Effector memory CD8-positive, alpha-beta T cell (primary cell): ENCODE data around the gene XK.
A peak's percentile ranks its signal among the peaks of the same experiment; 100 is the strongest.
"Not testable (repeated sequence)": the region's sequence is repeated elsewhere in the genome, so short reads cannot be mapped to it uniquely, and the experiment has no call there.

Experiments
- ATAC-seq: fragments of 150-1000 bp; cut with Tn5 transposase; replicated peaks from 2 replicates; pipeline ENCODE4 v1.10.0; 2021; ENCODE audit warnings: mild to moderate bottlenecking, moderate library complexity
- DNase-seq, 3 experiments: peaks; one replicate each; pipeline ENCODE4 v3.0.0; 2021
- H3K27ac Mint-ChIP-seq, 2 donors: one replicate each; pipeline ENCODE4 v1.8.0; 2022; ENCODE audit warnings: mild to moderate bottlenecking in 2 of 2, mixed read lengths in 2 of 2, moderate library complexity in 2 of 2
- H3K27me3 Mint-ChIP-seq, 2 donors: one replicate each; pipeline ENCODE4 v1.8.0; 2022; ENCODE audit warnings: mixed read lengths in 2 of 2
- H3K36me3 Mint-ChIP-seq: one replicate; pipeline ENCODE4 v1.8.0; 2022; ENCODE audit warnings: mild to moderate bottlenecking, moderate library complexity, mixed read lengths; ENCODE audit not compliant: insufficient read depth
- H3K4me1 Mint-ChIP-seq, 2 donors: one replicate each; pipeline ENCODE4 v1.8.0; 2022; ENCODE audit warnings: low read depth in 2 of 2, mixed read lengths in 2 of 2
- H3K4me3 Mint-ChIP-seq, 2 donors: one replicate each; pipeline ENCODE4 v1.8.0; 2022; ENCODE audit warnings: mild to moderate bottlenecking in 2 of 2, mixed read lengths in 2 of 2, moderate library complexity in 2 of 2
- H3K9me3 Mint-ChIP-seq, 2 donors: one replicate each; pipeline ENCODE4 v1.8.0; 2022; ENCODE audit warnings: mixed read lengths in 2 of 2

Gene XK

DNA sequence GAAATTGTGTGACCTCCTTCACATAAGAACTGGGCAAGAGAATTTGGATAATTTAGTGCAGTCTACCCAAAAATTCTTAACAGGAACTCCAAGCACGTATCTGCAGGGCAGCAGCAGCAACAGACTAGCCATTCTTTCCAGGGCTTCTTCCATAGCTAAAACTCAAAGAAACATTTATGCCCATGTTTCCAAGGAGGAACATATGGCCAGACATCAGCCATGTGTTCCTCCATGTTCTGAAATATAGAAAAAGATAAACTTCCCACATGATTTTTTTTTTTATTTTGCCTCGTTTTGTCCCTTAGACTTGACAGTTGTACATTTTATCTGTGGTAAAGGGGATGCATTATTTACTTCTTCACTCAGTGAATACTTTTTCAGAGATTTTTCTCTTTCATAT is 66.7 kb downstream of the XK start:
- H3K9me3 Mint-ChIP-seq: no peaks in the 10 kb centered on the region
- no peak overlapping the region for H3K27ac Mint-ChIP-seq
- no peak for DNase-seq
- peaks cover 6 to 10% of the 10 kb centered on the region in 2 donors for H3K4me1 Mint-ChIP-seq
- H3K4me3 Mint-ChIP-seq: no peak overlapping the region
- no peak for ATAC-seq
- no peaks in the 10 kb centered on the region for H3K27me3 Mint-ChIP-seq
- no peaks in the 10 kb centered on the region for H3K36me3 Mint-ChIP-seq

DNA sequence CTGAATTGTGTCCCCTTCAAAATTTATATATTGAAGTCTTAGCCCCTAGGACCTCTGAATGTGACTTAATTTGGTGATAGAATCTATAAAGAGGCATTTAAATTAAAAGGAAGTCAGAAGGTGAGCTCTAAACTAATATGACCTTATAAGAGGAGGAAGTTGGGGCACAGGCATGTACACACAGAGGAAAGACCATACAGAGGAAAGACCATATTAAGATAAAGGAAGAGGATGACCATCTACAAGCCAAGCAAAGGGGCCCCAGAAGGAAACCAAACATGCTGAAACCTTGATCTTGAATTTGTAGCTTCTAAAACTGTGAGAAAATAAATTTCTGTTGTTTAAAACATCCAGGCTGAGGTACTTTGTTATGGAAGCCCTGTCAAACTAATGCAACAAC is 67.3 kb downstream of the XK start:
- no peak for ATAC-seq
- H3K27ac Mint-ChIP-seq: no peak overlapping the region

DNA sequence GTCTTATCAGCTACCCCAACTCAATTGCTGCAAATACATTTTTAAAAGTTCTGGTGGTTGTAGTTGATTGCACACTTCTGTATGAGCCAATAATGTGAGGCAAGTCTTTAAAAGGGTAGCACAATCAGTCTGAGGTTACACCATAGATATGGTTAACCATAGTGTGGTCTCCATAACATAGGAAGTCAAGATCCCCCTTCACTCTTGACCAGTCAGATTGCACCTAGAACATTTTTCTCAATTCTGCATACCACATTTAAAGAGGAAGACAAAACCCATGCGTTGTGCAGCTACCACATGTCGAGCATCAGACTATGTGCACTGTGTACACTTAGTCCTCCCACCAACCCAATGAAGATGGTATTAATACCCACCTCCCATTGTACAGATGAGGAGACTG is 67.8 kb downstream of the XK start:
- Mint-ChIP-seq H3K27me3 (no peaks in the 10 kb centered on the region), H3K4me1 (peaks cover 6 to 17% of the 10 kb centered on the region in 2 donors), H3K27ac (no peak overlapping the region), H3K4me3 (peak overlapping the region in 1 of 2 donors; percentile 19), H3K9me3 (no peaks in the 10 kb centered on the region), H3K36me3 (no peaks in the 10 kb centered on the region)
- DNase-seq: no peak
- ATAC-seq: peak; percentile 59

More for the DNA sequence above, 67.3 kb downstream of the XK start:
- Mint-ChIP-seq H3K4me1 (peaks cover 6 to 16% of the 10 kb centered on the region in 2 donors), H3K27me3 (no peaks in the 10 kb centered on the region), H3K36me3 (no peaks in the 10 kb centered on the region), H3K4me3 (no peak overlapping the region), H3K9me3 (no peaks in the 10 kb centered on the region)
- DNase-seq: no peak

DNA sequence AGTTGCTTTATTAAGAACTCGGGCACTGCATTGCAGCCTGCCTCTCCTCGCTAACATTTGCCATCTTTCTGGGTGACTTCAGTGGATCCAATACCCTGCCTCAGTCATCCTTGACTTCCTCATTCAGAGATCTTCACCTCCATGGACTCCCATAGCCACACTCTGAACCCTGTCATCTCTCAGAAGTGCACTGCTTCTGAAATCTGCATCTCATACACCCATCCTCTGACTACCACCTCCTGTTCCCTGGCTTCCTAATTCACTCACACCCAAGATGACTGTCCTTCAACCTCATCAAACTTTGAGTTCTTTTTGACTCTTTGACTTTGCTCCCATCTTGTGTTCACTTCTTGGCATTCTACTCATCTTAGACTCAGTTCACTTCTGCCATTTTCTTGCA is 68.9 kb downstream of the XK start:
- no peaks in the 10 kb centered on the region for H3K9me3 Mint-ChIP-seq
- no peaks in the 10 kb centered on the region for H3K27me3 Mint-ChIP-seq
- ATAC-seq: no peak
- H3K36me3 Mint-ChIP-seq: no peaks in the 10 kb centered on the region
- peaks cover 6 to 17% of the 10 kb centered on the region in 2 donors for H3K4me1 Mint-ChIP-seq
- H3K4me3 Mint-ChIP-seq: no peak overlapping the region
- DNase-seq: no peak
- no peak overlapping the region for H3K27ac Mint-ChIP-seq

DNA sequence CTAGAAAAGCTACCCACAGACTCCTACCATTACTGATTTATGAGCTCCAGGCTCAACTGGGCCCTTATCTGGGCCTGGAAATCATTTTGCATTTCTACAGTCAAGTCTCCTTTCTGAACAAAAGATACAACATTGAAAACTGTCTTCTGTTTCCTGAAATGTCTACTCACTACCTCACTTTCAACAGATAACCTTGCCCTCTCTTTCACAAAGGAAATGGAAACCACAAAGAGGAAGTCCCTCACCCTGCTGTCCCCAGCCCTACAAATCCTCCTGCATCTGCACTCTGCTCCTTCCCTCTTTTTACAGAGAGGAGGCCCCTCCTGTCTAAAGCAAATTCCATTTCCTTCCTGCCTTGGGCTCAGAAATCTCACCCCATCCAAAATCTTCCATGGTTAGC is 69.4 kb downstream of the XK start:
- DNase-seq: peak in 1 of 3 experiments; percentile 5

DNA sequence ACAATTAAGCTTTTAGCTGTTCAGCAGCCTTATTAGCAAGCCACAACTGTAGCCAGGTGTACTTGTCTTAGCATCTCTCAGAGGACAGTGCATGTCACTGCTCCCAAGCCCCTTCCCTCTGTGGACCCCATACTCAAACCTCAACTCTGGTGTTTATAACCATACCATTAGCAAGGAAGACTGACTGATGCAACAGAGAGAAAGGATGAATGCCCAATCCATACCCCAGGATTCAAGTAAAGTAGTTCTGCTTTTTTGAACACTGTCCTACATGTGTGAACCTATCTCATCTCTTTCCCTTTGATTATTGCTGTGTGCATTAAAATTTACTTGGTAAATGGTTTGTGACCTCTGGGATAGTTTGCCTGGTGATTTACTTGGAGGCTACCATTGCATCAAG is 71.5 kb downstream of the XK start:
- DNase-seq (no peak), ATAC-seq (no peak)
- peak overlapping the region; percentile 39 to 42 for H3K27ac Mint-ChIP-seq
- peaks cover 6 to 17% of the 10 kb centered on the region in 2 donors for H3K4me1 Mint-ChIP-seq
- H3K9me3 Mint-ChIP-seq: no peaks in the 10 kb centered on the region
- no peaks in the 10 kb centered on the region for H3K27me3 Mint-ChIP-seq
- H3K4me3 Mint-ChIP-seq: no peak overlapping the region
- H3K36me3 Mint-ChIP-seq: no peaks in the 10 kb centered on the region

More for the DNA sequence above, 69.4 kb downstream of the XK start:
- Mint-ChIP-seq H3K4me3 (no peak overlapping the region), H3K4me1 (peaks cover 6 to 17% of the 10 kb centered on the region in 2 donors), H3K9me3 (no peaks in the 10 kb centered on the region), H3K36me3 (no peaks in the 10 kb centered on the region), H3K27me3 (no peaks in the 10 kb centered on the region), H3K27ac (no peak overlapping the region)
- ATAC-seq: peak; percentile 90

DNA sequence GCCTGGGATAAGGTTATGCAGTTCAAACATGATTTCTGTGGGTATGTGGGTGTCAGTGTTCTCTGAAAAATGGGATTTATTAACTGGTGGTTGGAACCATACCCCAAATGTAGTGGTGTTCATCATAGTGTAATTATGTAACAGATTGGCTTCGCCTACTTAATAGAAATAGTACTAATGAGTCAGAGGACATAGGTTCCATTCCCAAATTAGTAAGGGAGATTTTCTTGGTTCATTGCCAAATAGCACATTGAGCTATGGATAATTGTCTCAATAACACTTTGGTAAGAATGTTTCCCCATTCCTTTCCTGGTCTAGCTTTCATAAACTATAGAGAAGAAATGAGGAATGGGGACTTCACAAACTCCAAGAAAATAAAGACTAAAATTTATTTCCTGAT is 73.8 kb downstream of the XK start:
- DNase-seq: no peak
- ATAC-seq: no peak
- Mint-ChIP-seq H3K36me3 (no peaks in the 10 kb centered on the region), H3K4me1 (peaks cover 0 to 10% of the 10 kb centered on the region in 2 donors), H3K27me3 (no peaks in the 10 kb centered on the region), H3K27ac (no peak overlapping the region), H3K9me3 (no peaks in the 10 kb centered on the region), H3K4me3 (no peak overlapping the region)

DNA sequence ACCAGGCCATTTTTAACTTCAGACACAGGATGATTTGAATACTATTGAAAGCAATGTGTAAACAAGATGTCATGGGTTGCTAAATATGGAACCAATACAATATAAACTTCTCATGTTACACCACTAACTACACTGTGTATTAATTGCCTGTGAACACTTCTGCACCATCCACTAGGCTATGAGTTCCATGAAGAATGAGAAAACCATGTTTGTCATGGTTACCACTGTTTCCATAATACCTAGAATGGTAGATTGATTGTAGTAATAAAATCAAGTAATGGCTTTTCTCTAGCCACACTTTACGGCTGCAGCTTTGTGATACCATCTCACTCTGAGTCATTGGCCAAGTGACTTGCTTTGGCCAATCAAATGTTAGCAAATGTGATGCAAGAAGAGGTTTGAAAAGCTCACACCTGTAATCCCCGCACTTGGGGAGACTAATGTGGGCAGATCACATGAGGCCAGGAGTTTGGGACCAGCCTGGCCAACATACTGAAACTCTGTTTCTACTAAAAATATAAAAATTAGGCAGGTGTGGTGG is 74.4 kb downstream of the XK start:
- Mint-ChIP-seq H3K9me3 (no peaks in the 10 kb centered on the region), H3K4me3 (no peak overlapping the region), H3K27me3 (no peaks in the 10 kb centered on the region), H3K4me1 (peaks cover 0 to 10% of the 10 kb centered on the region in 2 donors), H3K36me3 (no peaks in the 10 kb centered on the region), H3K27ac (no peak overlapping the region)
- DNase-seq (no peak), ATAC-seq (no peak)

DNA sequence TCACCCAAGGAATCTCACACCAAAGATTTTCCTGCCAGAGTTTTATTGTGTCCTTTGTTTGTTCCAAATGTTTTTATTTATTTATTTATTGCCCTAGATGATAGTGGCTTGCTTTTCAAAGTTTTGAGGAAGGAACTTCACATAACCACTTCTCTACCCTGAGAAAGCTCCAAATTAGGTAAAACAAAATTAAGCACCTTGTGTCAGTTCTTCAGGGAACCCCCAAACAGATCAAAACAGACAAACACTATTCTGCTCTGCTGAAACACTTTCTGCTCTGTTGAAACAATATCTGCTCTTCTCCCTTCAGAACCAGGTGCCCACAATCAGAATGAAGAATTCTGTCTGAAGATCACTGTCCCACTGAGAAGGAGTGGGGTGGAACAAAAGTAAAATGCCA is 77.8 kb downstream of the XK start:
- Mint-ChIP-seq H3K4me3 (no peak overlapping the region), H3K4me1 (peaks cover under 1 to 5% of the 10 kb centered on the region in 2 donors), H3K27ac (no peak overlapping the region), H3K27me3 (no peaks in the 10 kb centered on the region), H3K36me3 (no peaks in the 10 kb centered on the region), H3K9me3 (no peaks in the 10 kb centered on the region)
- DNase-seq: no peak
- ATAC-seq: no peak

DNA sequence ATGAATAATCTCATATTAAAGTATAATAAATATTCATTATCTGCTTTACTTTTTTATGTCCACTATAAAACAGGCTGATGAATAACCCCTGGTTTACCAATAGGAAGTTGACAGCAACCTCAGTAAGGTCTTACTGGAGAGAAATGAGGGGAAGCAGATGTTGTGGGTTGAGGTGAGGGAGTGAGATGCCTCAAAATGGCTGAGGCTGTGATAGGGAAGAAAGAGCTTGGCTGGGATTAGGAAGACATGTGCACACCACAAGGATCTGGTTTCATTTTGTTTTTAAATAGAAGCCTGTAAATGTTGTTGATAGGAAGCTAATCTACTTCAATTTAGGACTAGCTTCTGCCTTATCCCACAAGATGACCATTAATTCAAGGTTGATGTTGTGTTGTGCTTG is 79.9 kb downstream of the XK start:
- Mint-ChIP-seq H3K4me3 (no peak overlapping the region), H3K27ac (no peak overlapping the region), H3K27me3 (no peaks in the 10 kb centered on the region), H3K36me3 (no peaks in the 10 kb centered on the region), H3K9me3 (no peaks in the 10 kb centered on the region), H3K4me1 (peaks cover 2 to 5% of the 10 kb centered on the region in 2 donors)
- DNase-seq (no peak), ATAC-seq (no peak)

DNA sequence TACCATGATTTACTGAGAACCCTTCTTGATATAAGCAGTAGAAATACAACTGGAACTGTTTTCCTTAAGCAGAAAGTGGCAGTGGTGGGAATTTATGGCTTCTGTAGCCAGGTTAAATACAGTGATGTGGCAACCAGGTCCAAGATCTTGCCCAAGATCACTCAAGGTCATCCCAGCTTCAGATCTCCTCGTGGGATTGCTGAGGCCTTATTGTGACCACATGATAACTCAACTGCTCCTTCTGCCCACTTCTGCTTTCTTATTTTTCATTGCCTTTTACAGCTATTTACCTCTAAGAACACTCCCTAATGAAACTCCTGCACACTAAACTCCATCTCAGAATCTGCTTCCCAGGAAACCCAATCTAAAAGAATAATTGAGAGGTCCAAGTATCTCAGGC is 81.8 kb downstream of the XK start:
- Mint-ChIP-seq H3K9me3 (no peaks in the 10 kb centered on the region), H3K27ac (no peak overlapping the region), H3K36me3 (no peaks in the 10 kb centered on the region), H3K4me3 (no peak overlapping the region), H3K27me3 (no peaks in the 10 kb centered on the region), H3K4me1 (peaks cover 2 to 5% of the 10 kb centered on the region in 2 donors)
- ATAC-seq (no peak), DNase-seq (no peak)

DNA sequence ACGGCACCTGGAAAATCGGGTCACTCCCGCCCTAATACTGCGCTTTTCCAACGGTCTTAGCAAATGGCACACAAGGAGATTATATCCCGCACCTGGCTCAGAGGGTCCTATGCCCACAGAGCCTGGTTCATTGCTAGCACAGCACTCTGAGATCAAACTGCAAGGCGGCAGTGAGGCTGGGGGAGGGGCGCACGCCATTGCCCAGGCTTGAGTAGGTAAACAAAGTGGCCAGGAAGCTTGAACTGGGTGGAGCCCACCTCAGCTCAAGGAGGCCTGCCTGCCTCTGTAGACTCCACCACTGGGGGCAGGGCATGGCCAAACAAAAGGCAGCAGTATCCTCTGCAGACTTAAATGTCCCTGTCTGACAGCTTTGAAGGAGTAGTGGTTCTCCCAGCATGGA is 83.3 kb downstream of the XK start:
- not testable (repeated sequence) for H3K27me3 Mint-ChIP-seq, H3K4me3 Mint-ChIP-seq, DNase-seq, H3K4me1 Mint-ChIP-seq, H3K27ac Mint-ChIP-seq, H3K36me3 Mint-ChIP-seq, ATAC-seq, H3K9me3 Mint-ChIP-seq

DNA sequence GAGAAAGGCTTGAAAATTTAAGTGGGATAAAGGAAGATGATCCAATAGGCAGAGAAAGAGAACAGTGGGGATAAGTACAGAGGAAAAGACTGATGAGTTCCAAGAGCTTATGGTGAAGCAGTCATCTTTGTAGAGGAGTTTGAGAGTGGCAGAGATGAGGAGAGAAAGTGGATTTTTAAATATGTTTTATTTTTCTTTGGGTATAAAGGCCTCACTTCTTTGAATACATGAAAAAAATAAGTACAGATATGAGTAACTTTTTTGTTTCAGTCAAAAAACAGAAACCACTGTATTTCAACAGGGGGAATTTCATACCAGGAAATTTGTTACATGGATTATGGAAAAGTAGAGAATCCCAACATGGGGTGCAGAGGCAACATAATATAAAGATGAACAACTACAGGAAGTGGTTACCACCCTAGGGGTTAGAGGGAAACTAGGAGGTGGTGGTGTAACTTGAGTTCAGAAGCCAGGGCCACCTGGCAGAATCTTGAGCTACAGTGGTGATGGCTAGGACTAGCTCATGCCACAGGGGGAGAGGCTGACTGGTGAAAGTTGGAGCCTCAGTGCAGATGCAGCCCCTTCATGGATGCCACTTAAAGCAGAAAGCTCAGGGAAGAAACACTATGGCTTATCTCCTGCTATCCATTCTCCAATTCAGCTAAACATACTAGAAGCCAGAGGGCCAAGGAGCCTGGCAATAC is 90.8 kb downstream of the XK start:
- Mint-ChIP-seq H3K27me3 (no peaks in the 10 kb centered on the region), H3K9me3 (no peaks in the 10 kb centered on the region), H3K36me3 (no peaks in the 10 kb centered on the region), H3K4me1 (peaks cover 18 to 19% of the 10 kb centered on the region in 2 donors), H3K4me3 (peak overlapping the region; percentile 55), H3K27ac (peak overlapping the region; percentile 53 to 72)
- ATAC-seq: peak; percentile 41
- DNase-seq: no peak

DNA sequence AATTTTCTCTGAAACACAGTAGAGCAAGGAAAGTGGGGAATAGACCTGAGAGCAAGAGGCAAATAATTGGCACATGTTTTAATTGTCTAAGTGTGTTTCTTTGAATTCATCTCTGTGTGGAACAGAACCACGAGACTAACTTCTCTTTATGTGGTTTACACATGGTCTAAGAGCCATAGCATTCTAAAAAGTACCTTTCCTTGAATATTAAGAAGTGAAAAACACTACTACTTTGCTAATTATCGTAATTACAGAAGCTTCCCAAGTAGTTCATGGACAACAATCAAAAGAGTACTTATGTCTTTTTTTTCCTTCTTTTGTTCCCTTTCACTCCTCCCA is 91.4 kb downstream of the XK start:
- Mint-ChIP-seq H3K4me3 (peak overlapping the region; percentile 55), H3K4me1 (peaks cover 18 to 19% of the 10 kb centered on the region in 2 donors), H3K27ac (peak overlapping the region; percentile 53 to 72), H3K36me3 (no peaks in the 10 kb centered on the region), H3K27me3 (no peaks in the 10 kb centered on the region), H3K9me3 (no peaks in the 10 kb centered on the region)
- peak; percentile 45 for ATAC-seq
- DNase-seq: no peak
